ENCODE measurements around the gene APEX2. TPM values are rescaled to one million over a fixed set of nuclear protein-coding genes. Genes with fewer than 3 reads are reported as not detected.

Gene APEX2
- total and polyA plus RNA-seq, 10 donors, result 7.2 to 17.4 (median 13.7) TPM

- peaks cover 0 to 17% (median 2%) of the 10 kb centered on the region in 6 donors for H3K36me3 ChIP-seq
- H3K27me3 ChIP-seq (replicated peaks in 1 of 7), result no peaks in the 10 kb centered on the region
- peaks cover 0 to 8% (median 0%) of the 10 kb centered on the region in 6 donors for H3K4me1 ChIP-seq
- 30 to 54% (median 49%) methylated on average over 2 of the region's 2 CpGs for WGBS, 5 donors
- H3K4me3 ChIP-seq, result no peak overlapping the region
- TF ChIP-seq CTCF (IDR thresholded peaks at IDR 0.05 in 8 of 11, conservative IDR thresholded peaks at IDR 0.05 in 3 of 11) (peak in 1 of 11 experiments; percentile 13), POLR2AphosphoS5 (IDR thresholded peaks at IDR 0.05) (no peak)
- no peak overlapping the region for H3K27ac ChIP-seq
- DNase-seq, result no peak
- H3K9me3 ChIP-seq, result no peaks in the 10 kb centered on the region
- intact Hi-C loops (cut with DNase I; ENCODE audit: low total_unique reads), result no loop called here
Observed at GRCh38 chrX:55011294-55011693, 11.1 kb downstream of the APEX2 start.

GRCh38 chrX:55014897-55015299 lies 14.7 kb downstream of the APEX2 start:
- DNase-seq, result no peak
- Histone ChIP-seq H3K27me3 (replicated peaks in 1 of 7) (no peaks in the 10 kb centered on the region), H3K36me3 (no peaks in the 10 kb centered on the region), H3K27ac (no peak overlapping the region), H3K4me1 (no peaks in the 10 kb centered on the region), H3K4me3 (no peak overlapping the region), H3K9me3 (no peaks in the 10 kb centered on the region)
- WGBS, 5 donors, result 91 to 100% (median 96%) methylated on average over 4 of the region's 4 CpGs; no CpG with 5 or more reads in 1 of the 5 donors
- intact Hi-C loops (cut with DNase I; ENCODE audit: low total_unique reads), result no loop called here
- TF ChIP-seq POLR2AphosphoS5 (IDR thresholded peaks at IDR 0.05), result no peak
- TF ChIP-seq CTCF (IDR thresholded peaks at IDR 0.05 in 8 of 11, conservative IDR thresholded peaks at IDR 0.05 in 3 of 11), result no peak
- TF ChIP-seq POLR2A (IDR thresholded peaks at IDR 0.05), result no peak

- no peaks in the 10 kb centered on the region for H3K27me3 ChIP-seq (replicated peaks in 1 of 7)
- TF ChIP-seq POLR2A (IDR thresholded peaks at IDR 0.05), result no peak
- no peak for TF ChIP-seq CTCF (IDR thresholded peaks at IDR 0.05 in 8 of 11, conservative IDR thresholded peaks at IDR 0.05 in 3 of 11)
- no peak for TF ChIP-seq POLR2AphosphoS5 (IDR thresholded peaks at IDR 0.05)
- no peaks in the 10 kb centered on the region for H3K9me3 ChIP-seq
- intact Hi-C loops (cut with DNase I; ENCODE audit: low total_unique reads), result no loop called here
- H3K4me1 ChIP-seq, result no peaks in the 10 kb centered on the region
- DNase-seq, result no peak
- H3K27ac ChIP-seq, result no peak overlapping the region
- H3K36me3 ChIP-seq, result no peaks in the 10 kb centered on the region
- no peak overlapping the region for H3K4me3 ChIP-seq
Observed at GRCh38 chrX:55026143-55026542, 26.0 kb downstream of the APEX2 start.

- no peak overlapping the region for H3K4me3 ChIP-seq
- no peaks in the 10 kb centered on the region for H3K27me3 ChIP-seq (replicated peaks in 1 of 7)
- H3K9me3 ChIP-seq, result no peaks in the 10 kb centered on the region
- intact Hi-C loops (cut with DNase I; ENCODE audit: low total_unique reads), result no loop called here
- H3K36me3 ChIP-seq, result no peaks in the 10 kb centered on the region
- no peak overlapping the region for H3K27ac ChIP-seq
- H3K4me1 ChIP-seq, result no peaks in the 10 kb centered on the region
- WGBS, 5 donors, result 49 to 88% (median 72%) methylated on average over 2 of the region's 2 CpGs
- no peak for TF ChIP-seq CTCF (IDR thresholded peaks at IDR 0.05 in 8 of 11, conservative IDR thresholded peaks at IDR 0.05 in 3 of 11)
- no peak for DNase-seq
Observed at GRCh38 chrX:55026840-55027239, 26.7 kb downstream of the APEX2 start.
